Neural cell (in vitro differentiated cells): ENCODE measurements around the gene HOXA2. TPM values are rescaled to one million over a fixed set of nuclear protein-coding genes. Genes with fewer than 3 reads are reported as not detected.

Source experiments
- H2AFZ ChIP-seq: fragments of 200-600, 300-800 bp; sonication (generic), shearing (Covaris generic); 2 replicates; pipeline ENCODE4 v1.6.0; 2014; ENCODE audit warnings: low read depth, mild to moderate bottlenecking, antibody characterized with exemption, low read length, moderate library complexity
- H3F3A ChIP-seq: fragments of 200-600 bp; shearing (Covaris generic); 2 replicates; pipeline ENCODE4 v1.6.1; 2016; ENCODE audit warnings: mild to moderate bottlenecking, moderate library complexity, mixed read lengths, antibody characterized with exemption, low read length; ENCODE audit not compliant: insufficient read depth, poor library complexity, severe bottlenecking
- H3K27ac ChIP-seq: fragments of 200-600, 300-800 bp; sonication (generic), shearing (Covaris generic); 2 replicates; pipeline ENCODE4 v1.5.1; 2014; ENCODE audit warnings: mild to moderate bottlenecking, low read length, moderate library complexity
- H3K27me3 ChIP-seq: fragments of 300-800, 200-600 bp; sonication (generic), shearing (Covaris generic); 2 replicates; pipeline ENCODE4 v1.6.0; 2014; ENCODE audit warnings: mild to moderate bottlenecking, low read depth, low read length, moderate library complexity; ENCODE audit not compliant: insufficient read depth
- H3K36me3 ChIP-seq: fragments of 300-800, 200-600 bp; sonication (generic), shearing (Covaris generic); 2 replicates; pipeline ENCODE4 v1.5.1; 2014; ENCODE audit warnings: mild to moderate bottlenecking, antibody characterized with exemption, low read length, moderate library complexity; ENCODE audit not compliant: insufficient read depth
- H3K4me2 ChIP-seq: fragments of 300-800, 200-600 bp; sonication (generic), shearing (Covaris generic); 2 replicates; pipeline ENCODE4 v1.6.0; 2014; ENCODE audit warnings: mild to moderate bottlenecking, low read length
- H3K4me3 ChIP-seq: fragments of 300-800, 200-600 bp; sonication (generic), shearing (Covaris generic); 2 replicates; pipeline ENCODE4 v1.5.1; 2014; ENCODE audit warnings: mild to moderate bottlenecking, low read length, moderate library complexity
- H3K79me2 ChIP-seq: fragments of 200-600 bp; shearing (Covaris generic); replicated peaks from 2 replicates; pipeline ENCODE4 v1.6.0; 2014; ENCODE audit warnings: mild to moderate bottlenecking, low read length, moderate library complexity; ENCODE audit not compliant: insufficient read depth
- H3K9ac ChIP-seq: fragments of 300-800, 200-600 bp; sonication (generic), shearing (Covaris generic); 2 replicates; pipeline ENCODE4 v1.6.1; 2016; ENCODE audit warnings: mild to moderate bottlenecking, low read length, mixed read lengths
- H3K9me2 ChIP-seq: fragments of 200-600 bp; shearing (Covaris generic); 2 replicates; pipeline ENCODE4 v1.6.1; 2016; ENCODE audit warnings: mild to moderate bottlenecking, low read length, mixed read lengths; ENCODE audit not compliant: insufficient read depth
- H3K9me3 ChIP-seq: fragments of 200-600, 300-800 bp; sonication (generic), shearing (Covaris generic); 2 replicates; pipeline ENCODE4 v1.6.1; 2016; ENCODE audit warnings: mild to moderate bottlenecking, mixed run types, low read length, moderate library complexity, mixed read lengths
- H4K20me1 ChIP-seq: fragments of 200-600 bp; shearing (Covaris generic); 2 replicates; pipeline ENCODE4 v1.6.1; 2016; ENCODE audit warnings: mild to moderate bottlenecking, mixed run types; ENCODE audit not compliant: insufficient read depth
- EP300 ChIP-seq: fragments of 450-650 bp; conservative IDR thresholded peaks from 2 replicates; pipeline ENCODE4 v1.6.1; 2014; ENCODE audit warnings: antibody characterized with exemption, mild to moderate bottlenecking, moderate library complexity; ENCODE audit not compliant: poor library complexity, severe bottlenecking
- EZH2 ChIP-seq: fragments of 200-600, 300-800 bp; shearing (Covaris generic), sonication (generic); IDR thresholded peaks from 2 replicates; pipeline ENCODE4 v1.6.1; 2014; ENCODE audit warnings: antibody characterized with exemption, low read length, borderline replicate concordance, mild to moderate bottlenecking; ENCODE audit not compliant: insufficient read depth, poor library complexity, severe bottlenecking
- RAD21 ChIP-seq: fragments of 450-650 bp; conservative IDR thresholded peaks from 2 replicates; pipeline ENCODE4 v1.6.1; 2014; ENCODE audit warnings: antibody characterized with exemption, mild to moderate bottlenecking, moderate library complexity
- SMC3 ChIP-seq: fragments of 450-650 bp; conservative IDR thresholded peaks from 2 replicates; pipeline ENCODE4 v1.6.1; 2014; ENCODE audit warnings: antibody characterized with exemption, mild to moderate bottlenecking, moderate library complexity; ENCODE audit not compliant: poor library complexity
- TAF1 ChIP-seq: IDR thresholded peaks from 2 replicates; pipeline ENCODE4 v1.6.1; 2012; ENCODE audit warnings: low read depth
- polyA plus RNA-seq: library from polyadenylated mRNA; depleted of rRNA; stranded (reverse); fragments of >200 nt; gene quantifications from 2 replicates; pipeline ENCODE4 v1.2.3, GENCODE V29; 2014

HOXA2 gene
- polyA plus RNA-seq, 1 donor from 2014 or later, result not detected

GRCh38 chr7:27095897-27096767 lies 6.4 kb downstream of the HOXA2 start, which contains the start of gene HOXA1:
Gene HOXA1 (minus strand): TSS chr7:27096000. CDS start chr7:27095912, 88 bp downstream.
- no peaks in the 10 kb centered on the region for H3F3A ChIP-seq
- H3K4me3 ChIP-seq, result peak within 1 kb of the TSS; percentile 63
- H4K20me1 ChIP-seq, result no peaks in the 10 kb centered on the region
- H3K27ac ChIP-seq, result no peak within 1 kb of the TSS
- H3K4me2 ChIP-seq, result no peak within 1 kb of the TSS
- peaks cover 3% of the 10 kb centered on the region for H3K9me3 ChIP-seq
- no peak within 1 kb of the TSS for H2AFZ ChIP-seq
- TF ChIP-seq TAF1, result no peak
- peak; percentile 84 for TF ChIP-seq EZH2
- TF ChIP-seq SMC3, result no peak
- no peak for TF ChIP-seq EP300
- H3K27me3 ChIP-seq, result peaks cover 100% of the 10 kb centered on the region
- H3K9ac ChIP-seq, result no peak within 1 kb of the TSS
- no peaks in the 10 kb centered on the region for H3K9me2 ChIP-seq
- H3K79me2 ChIP-seq, result no peaks in the 10 kb centered on the region
- H3K36me3 ChIP-seq, result no peaks in the 10 kb centered on the region

GRCh38 chr7:27095050-27095896 lies 7.2 kb downstream of the HOXA2 start:
- Histone ChIP-seq H3K9me3 (peaks cover 3% of the 10 kb centered on the region), H2AFZ (no peak overlapping the region), H3K27me3 (peaks cover 100% of the 10 kb centered on the region), H3F3A (no peaks in the 10 kb centered on the region), H3K9me2 (no peaks in the 10 kb centered on the region), H4K20me1 (no peaks in the 10 kb centered on the region), H3K9ac (no peak overlapping the region), H3K4me2 (no peak overlapping the region), H3K4me3 (peak overlapping the region; percentile 63), H3K79me2 (no peaks in the 10 kb centered on the region), H3K27ac (no peak overlapping the region), H3K36me3 (no peaks in the 10 kb centered on the region)
- peak; percentile 45 for TF ChIP-seq EZH2
- no peak for TF ChIP-seq RAD21

- no peak for TF ChIP-seq EP300
- Histone ChIP-seq H3K9me3 (peaks cover 3% of the 10 kb centered on the region), H3K27ac (no peak overlapping the region), H4K20me1 (no peaks in the 10 kb centered on the region), H3K36me3 (no peaks in the 10 kb centered on the region), H3K27me3 (peaks cover 100% of the 10 kb centered on the region), H3F3A (no peaks in the 10 kb centered on the region), H3K9ac (no peak overlapping the region), H3K4me3 (no peak overlapping the region), H3K4me2 (no peak overlapping the region), H3K79me2 (no peaks in the 10 kb centered on the region), H2AFZ (no peak overlapping the region), H3K9me2 (no peaks in the 10 kb centered on the region)
Observed at GRCh38 chr7:27094304-27095049, 8.0 kb downstream of the HOXA2 start.
